ENCODE measurements around the gene ZNF12.

GRCh38 chr7:6646465-6646864, 60.3 kb downstream of the ZNF12 start:
- TF ChIP-seq POLR2AphosphoS5 (IDR thresholded peaks at IDR 0.05; ENCODE audit: borderline replicate concordance, low read depth, low read length) (no peak), EZH2 (IDR thresholded peaks at IDR 0.05) (no peak)
